GM12878 (cell line): Measurements from ENCODE around the gene IL37. TPM values are rescaled to one million over a fixed set of nuclear protein-coding genes. Genes with fewer than 3 reads are reported as not detected.

Experiments
- ATAC-seq: fragments of 200-7000 bp; cut with Tn5 transposase; 3 replicates; pipeline ENCODE4 v1.9.1; 2020; ENCODE audit warnings: mild to moderate bottlenecking, moderate library complexity
- BruUV-seq: library from RNA; stranded (reverse); fragments of 400-500 nt; replicated peaks from 2 replicates; lab custom pipeline; 2021; lab: Mats Ljungman, UMichigan
- CTCF ChIA-PET: fragments of 300-600 bp; sonication (Branson Sonifier 250); formaldehyde crosslinking; extraction: SDS; loops from one replicate; lab custom pipeline; 2021; ENCODE audit warnings: inconsistent platforms; lab: Yijun Ruan, JAX
- POLR2A ChIA-PET: fragments of 350-600 bp; formaldehyde crosslinking; extraction: SDS; loops from one replicate; lab custom pipeline; 2021; ENCODE audit warnings: inconsistent platforms; lab: Charles Lee
- RAD21 ChIA-PET: fragments of 300-600 bp; sonication (Branson Sonifier 250); formaldehyde crosslinking; loops from one replicate; lab custom pipeline; 2023; ENCODE audit warnings: antibody characterized with exemption; ENCODE audit not compliant: unreplicated experiment; lab: Charles Lee
- SMC1A ChIA-PET: fragments of 300-600 bp; sonication (Branson Sonifier 250); formaldehyde crosslinking; loops from one replicate; lab custom pipeline; 2023; ENCODE audit not compliant: unreplicated experiment, uncharacterized antibody; lab: Charles Lee
- DNase-seq: peaks from one replicate; pipeline ENCODE4 v3.0.0-alpha.2; 2011; ENCODE audit warnings: low read depth, low spot score
- FAIRE-seq: peaks from 3 replicates; lab custom pipeline; 2011; peaks lifted over from hg19 to GRCh38; lab: Jason Lieb, UNC
- H2AFZ ChIP-seq: 2 replicates; pipeline ENCODE4 v1.6.0; 2011; ENCODE audit warnings: low read depth, low read length, control low read depth; ENCODE audit not compliant: control insufficient read depth
- H3K27ac ChIP-seq: 2 replicates; pipeline ENCODE4 v1.5.1; 2011; ENCODE audit warnings: control low read depth; ENCODE audit not compliant: control insufficient read depth, insufficient read depth
- H3K27me3 ChIP-seq, 2 experiments: replicated peaks in 1 of 2; 2 replicates each; pipeline versions ENCODE4 v1.6.0 to v1.6.1; 2011; ENCODE audit warnings: low read length in 1 of 2; ENCODE audit not compliant: control insufficient read depth in 2 of 2, insufficient read depth in 2 of 2
- H3K36me3 ChIP-seq, 2 experiments: 2 replicates each; pipeline ENCODE4 v1.5.1; 2011; ENCODE audit warnings: low read length in 1 of 2; ENCODE audit not compliant: control insufficient read depth in 2 of 2, insufficient read depth in 2 of 2
- H3K4me1 ChIP-seq: 2 replicates; pipeline ENCODE4 v1.6.1; 2011; ENCODE audit warnings: mild to moderate bottlenecking, low read length, moderate library complexity, mixed read lengths; ENCODE audit not compliant: control insufficient read depth, insufficient read depth
- H3K4me2 ChIP-seq: 2 replicates; pipeline ENCODE4 v1.6.0; 2011; ENCODE audit warnings: control low read depth; ENCODE audit not compliant: control insufficient read depth, insufficient read depth
- H3K4me3 ChIP-seq: fragments of 200-600 bp; sonication (generic); 2 replicates; pipeline ENCODE4 v1.5.1; 2016
- H3K79me2 ChIP-seq: 2 replicates; pipeline ENCODE4 v1.6.0; 2011; ENCODE audit warnings: low read length; ENCODE audit not compliant: control insufficient read depth, insufficient read depth
- H3K9ac ChIP-seq: 2 replicates; pipeline ENCODE4 v1.8.0; 2011; ENCODE audit warnings: low read length, control low read depth, mixed read lengths; ENCODE audit not compliant: control insufficient read depth, insufficient read depth
- H3K9me3 ChIP-seq: replicated peaks from 3 replicates; pipeline ENCODE4 v1.5.1; 2011; ENCODE audit warnings: mild to moderate bottlenecking, low read length; ENCODE audit not compliant: control insufficient read depth, insufficient read depth
- H4K20me1 ChIP-seq: 2 replicates; pipeline ENCODE4 v1.6.0; 2011; ENCODE audit not compliant: control insufficient read depth, insufficient read depth
- CREB1 ChIP-seq: IDR thresholded peaks from 2 replicates; pipeline ENCODE4 v1.6.1; 2012; ENCODE audit warnings: low read depth, mild to moderate bottlenecking, inconsistent platforms
- HDAC6 ChIP-seq: fragments of 200-600 bp; sonication (generic); IDR thresholded peaks from one replicate; pipeline ENCODE4 v1.8.0; 2017; ENCODE audit warnings: antibody characterized with exemption; ENCODE audit not compliant: unreplicated experiment
- IKZF1 ChIP-seq: fragments of 450-650 bp; conservative IDR thresholded peaks from 2 replicates; pipeline ENCODE4 v1.6.1; 2017; ENCODE audit warnings: antibody characterized with exemption, mild to moderate bottlenecking
- NBN ChIP-seq: fragments of 450-650 bp; IDR thresholded peaks from 2 replicates; pipeline ENCODE4 v1.6.1; 2016
- POLR2AphosphoS2 ChIP-seq: IDR thresholded peaks from 2 replicates; pipeline ENCODE4 v1.6.1; 2011; ENCODE audit warnings: low read depth, mild to moderate bottlenecking, low read length, improper control_type of control experiment, moderate library complexity
- TBL1XR1 ChIP-seq: IDR thresholded peaks from 2 replicates; pipeline ENCODE4 v1.6.1; 2012; ENCODE audit warnings: low read depth, low read length, improper control_type of control experiment
- ZNF24 ChIP-seq: fragments of 450-650 bp; IDR thresholded peaks from 2 replicates; pipeline ENCODE4 v1.6.1; 2017; ENCODE audit warnings: antibody characterized with exemption, mild to moderate bottlenecking
- ZZZ3 ChIP-seq: IDR thresholded peaks from 2 replicates; pipeline ENCODE4 v1.6.1; 2011; ENCODE audit warnings: low read depth; ENCODE audit not compliant: control insufficient read depth, insufficient read length
- WGBS: methylation state at CpG from one replicate; pipeline ENCODE4 v1.1.6; 2016; ENCODE audit warnings: low lambda C conversion rate; ENCODE audit not compliant: insufficient replicate concordance, insufficient coverage; ENCODE audit errors: missing lambda C conversion rate; 5-methylcytosine and 5-hydroxymethylcytosine counted together
- in situ Hi-C: fragments of 300-500 bp; cut with MboI; formaldehyde crosslinking; loops from 9 replicates; pipeline ENCODE4 v1.14.3; 2018; ENCODE audit warnings: mixed read lengths
- intact Hi-C: fragments of 100-400 bp; cut with micrococcal nuclease; formaldehyde crosslinking; loops from one replicate; pipeline ENCODE4 v1.14.2; 2022; ENCODE audit not compliant: unreplicated experiment
- polyA plus RNA-seq, 11 experiments: library from polyadenylated mRNA; depleted of rRNA in 4 of 11; unstranded in 6 of 11; stranded (reverse) in 5 of 11; fragments of >200 nt; fragmentation: Nextera tagmentation in 4 of 11; fragmentation: Illumina TruSeq in 1 of 11; extraction: Ambion mirVana in 4 of 11; extraction: Trizol in 1 of 11; gene quantifications; 1 replicate in 1 of 11; 2 replicates in 10 of 11; pipeline versions ENCODE4 v1.2.1 to v1.2.3, GENCODE V29; 2011 to 2016; ENCODE audit warnings: inconsistent platforms in 2 of 11, missing spikeins in 2 of 11, low read depth in 1 of 11
- total RNA-seq, 4 experiments: library from RNA; depleted of rRNA in 3 of 4; stranded (reverse); fragments of >200 nt in 3 of 4; fragmentation: Illumina TruSeq in 1 of 4; extraction: Trizol in 1 of 4; gene quantifications; 2 replicates each; pipeline versions ENCODE4 v1.2.1 to v1.2.3, GENCODE V29; 2013 to 2021
- TF ChIP-seq, protein P1 (sequence below): fragments of 450-650 bp; IDR thresholded peaks from 2 replicates; pipeline ENCODE4 v1.6.1; 2017; ENCODE audit warnings: low read depth, mild to moderate bottlenecking, moderate library complexity

IL37 gene
- total and polyA plus RNA-seq, 10 of the 15 experiments (the other 5 are each of a cell fraction or from before 2014, with no cell fraction given), result 0.41 to 0.54 TPM; not detected in 8

DNA sequence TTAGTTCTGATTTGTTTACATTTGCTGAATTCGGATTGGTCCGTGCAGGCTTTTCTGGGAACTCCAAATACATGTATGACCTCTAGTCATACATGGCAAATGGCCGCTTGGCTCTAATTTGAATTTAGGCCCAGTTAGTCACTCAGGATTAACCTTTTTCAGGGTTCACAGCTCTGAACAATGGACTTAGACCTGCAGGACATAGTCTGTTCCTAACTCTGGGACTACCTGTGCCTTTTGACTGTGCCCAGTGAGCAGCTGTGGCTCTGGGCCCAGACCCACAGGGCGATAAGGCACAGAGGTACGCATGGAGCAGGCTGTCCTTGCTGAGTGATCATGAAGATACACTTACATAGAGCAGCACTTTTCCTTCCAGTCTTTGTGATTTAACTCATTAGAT lies 28.5 kb downstream of the IL37 start:
- ATAC-seq, result no peak
- Histone ChIP-seq H3K4me2 (no peak overlapping the region), H4K20me1 (no peaks in the 10 kb centered on the region), H3K9ac (no peak overlapping the region), H3K27me3 (0 out of 4 replicates have a peak, but pooled peaks cover 0 to 2% of the 10 kb centered on the region in 2 experiments), H3K27ac (no peak overlapping the region), H3K9me3 (no peaks in the 10 kb centered on the region), H3K36me3 (no peaks in the 10 kb centered on the region), H3K4me3 (no peak overlapping the region), H3K79me2 (no peaks in the 10 kb centered on the region), H2AFZ (no peak overlapping the region), H3K4me1 (no peaks in the 10 kb centered on the region)
- in situ Hi-C loops, result loop anchor here (5.0 kb wide), 1 partner anchor 187 kb away; no protein-coding TSS in a partner anchor
- 36% methylated on average over 5 of the region's 5 CpGs for WGBS
- no peak for DNase-seq
- no TSS peak for BruUV-seq
- SMC1A ChIA-PET, result interaction anchor here (1.0 to 4.8 kb wide), 4 partner anchors 15 to 190 kb away, joined by 3 to 109 read pairs (median 3); no protein-coding TSS in a partner anchor
- no peak for FAIRE-seq
- CTCF ChIA-PET, result interaction anchor here (1.4 to 7.1 kb wide), 6 partner anchors 24 to 210 kb away, joined by 5 to 390 read pairs (median 64); no protein-coding TSS in a partner anchor
- TF ChIP-seq, protein P1, sequence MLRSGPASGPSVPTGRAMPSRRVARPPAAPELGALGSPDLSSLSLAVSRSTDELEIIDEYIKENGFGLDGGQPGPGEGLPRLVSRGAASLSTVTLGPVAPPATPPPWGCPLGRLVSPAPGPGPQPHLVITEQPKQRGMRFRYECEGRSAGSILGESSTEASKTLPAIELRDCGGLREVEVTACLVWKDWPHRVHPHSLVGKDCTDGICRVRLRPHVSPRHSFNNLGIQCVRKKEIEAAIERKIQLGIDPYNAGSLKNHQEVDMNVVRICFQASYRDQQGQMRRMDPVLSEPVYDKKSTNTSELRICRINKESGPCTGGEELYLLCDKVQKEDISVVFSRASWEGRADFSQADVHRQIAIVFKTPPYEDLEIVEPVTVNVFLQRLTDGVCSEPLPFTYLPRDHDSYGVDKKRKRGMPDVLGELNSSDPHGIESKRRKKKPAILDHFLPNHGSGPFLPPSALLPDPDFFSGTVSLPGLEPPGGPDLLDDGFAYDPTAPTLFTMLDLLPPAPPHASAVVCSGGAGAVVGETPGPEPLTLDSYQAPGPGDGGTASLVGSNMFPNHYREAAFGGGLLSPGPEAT, result no peak
- TF ChIP-seq NBN, result no peak
- no peak for TF ChIP-seq ZZZ3
- no peak for TF ChIP-seq HDAC6
- no peak for TF ChIP-seq POLR2AphosphoS2
- no peak for TF ChIP-seq TBL1XR1
- no peak for TF ChIP-seq IKZF1
- no peak for TF ChIP-seq CREB1
- no peak for TF ChIP-seq ZNF24
- RAD21 ChIA-PET, result interaction anchor here (1.3 to 4.8 kb wide), 4 partner anchors 54 to 339 kb away, joined by 3 to 227 read pairs (median 64); no protein-coding TSS in a partner anchor
- POLR2A ChIA-PET, result no interaction called here
- intact Hi-C loops, result no loop called here
